VCaP (cell line): ENCODE data around the gene TRPT1.

Experiments used
- H3K27ac ChIP-seq: fragments of 450-650 bp; 2 replicates; pipeline ENCODE4 v1.5.1; 2017
- TF ChIP-seq, protein P1 (sequence below): fragments of 450-650 bp; conservative IDR thresholded peaks from 2 replicates; pipeline ENCODE4 v1.5.1; 2017; ENCODE audit warnings: mild to moderate bottlenecking, moderate library complexity

The TRPT1 gene

DNA sequence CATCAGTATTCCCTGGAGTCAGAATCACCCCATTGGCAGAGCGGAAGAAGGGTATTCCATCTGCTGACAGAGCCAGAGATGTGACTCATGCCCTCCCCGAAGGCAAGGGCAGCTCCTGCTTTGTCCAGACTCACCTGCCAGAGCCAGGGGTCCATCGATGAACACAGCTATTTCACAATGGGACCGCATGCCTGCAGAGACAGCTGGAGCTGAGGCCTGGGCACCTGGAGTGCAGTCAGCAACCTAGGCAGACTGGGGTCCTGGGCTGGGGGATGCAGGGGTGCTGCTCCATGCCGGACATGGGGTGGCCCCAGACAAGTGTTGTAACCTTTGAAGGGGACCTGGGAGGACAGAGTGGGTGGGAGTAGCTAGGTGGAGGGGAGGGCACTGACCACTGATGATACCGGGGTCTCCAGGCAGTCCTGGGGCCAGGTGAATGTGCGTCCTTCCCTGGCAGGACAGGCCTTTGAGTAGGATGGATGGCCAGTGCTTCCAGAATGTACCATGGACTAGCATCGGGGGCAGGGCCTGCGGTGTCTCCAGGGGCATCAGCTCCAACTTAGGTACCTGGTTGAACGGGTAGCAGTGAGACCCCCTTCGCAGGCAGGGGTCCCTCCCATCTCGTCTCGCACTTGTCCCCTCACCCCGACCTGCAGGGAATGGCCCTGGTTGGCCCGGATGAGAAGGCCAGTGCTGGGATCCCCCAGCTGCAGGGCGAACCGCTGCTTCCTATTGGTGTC is 1.7 kb downstream of the TRPT1 start:
- peak overlapping the region; percentile 94 for H3K27ac ChIP-seq
- TF ChIP-seq, protein P1, sequence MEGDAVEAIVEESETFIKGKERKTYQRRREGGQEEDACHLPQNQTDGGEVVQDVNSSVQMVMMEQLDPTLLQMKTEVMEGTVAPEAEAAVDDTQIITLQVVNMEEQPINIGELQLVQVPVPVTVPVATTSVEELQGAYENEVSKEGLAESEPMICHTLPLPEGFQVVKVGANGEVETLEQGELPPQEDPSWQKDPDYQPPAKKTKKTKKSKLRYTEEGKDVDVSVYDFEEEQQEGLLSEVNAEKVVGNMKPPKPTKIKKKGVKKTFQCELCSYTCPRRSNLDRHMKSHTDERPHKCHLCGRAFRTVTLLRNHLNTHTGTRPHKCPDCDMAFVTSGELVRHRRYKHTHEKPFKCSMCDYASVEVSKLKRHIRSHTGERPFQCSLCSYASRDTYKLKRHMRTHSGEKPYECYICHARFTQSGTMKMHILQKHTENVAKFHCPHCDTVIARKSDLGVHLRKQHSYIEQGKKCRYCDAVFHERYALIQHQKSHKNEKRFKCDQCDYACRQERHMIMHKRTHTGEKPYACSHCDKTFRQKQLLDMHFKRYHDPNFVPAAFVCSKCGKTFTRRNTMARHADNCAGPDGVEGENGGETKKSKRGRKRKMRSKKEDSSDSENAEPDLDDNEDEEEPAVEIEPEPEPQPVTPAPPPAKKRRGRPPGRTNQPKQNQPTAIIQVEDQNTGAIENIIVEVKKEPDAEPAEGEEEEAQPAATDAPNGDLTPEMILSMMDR, result no peak

DNA sequence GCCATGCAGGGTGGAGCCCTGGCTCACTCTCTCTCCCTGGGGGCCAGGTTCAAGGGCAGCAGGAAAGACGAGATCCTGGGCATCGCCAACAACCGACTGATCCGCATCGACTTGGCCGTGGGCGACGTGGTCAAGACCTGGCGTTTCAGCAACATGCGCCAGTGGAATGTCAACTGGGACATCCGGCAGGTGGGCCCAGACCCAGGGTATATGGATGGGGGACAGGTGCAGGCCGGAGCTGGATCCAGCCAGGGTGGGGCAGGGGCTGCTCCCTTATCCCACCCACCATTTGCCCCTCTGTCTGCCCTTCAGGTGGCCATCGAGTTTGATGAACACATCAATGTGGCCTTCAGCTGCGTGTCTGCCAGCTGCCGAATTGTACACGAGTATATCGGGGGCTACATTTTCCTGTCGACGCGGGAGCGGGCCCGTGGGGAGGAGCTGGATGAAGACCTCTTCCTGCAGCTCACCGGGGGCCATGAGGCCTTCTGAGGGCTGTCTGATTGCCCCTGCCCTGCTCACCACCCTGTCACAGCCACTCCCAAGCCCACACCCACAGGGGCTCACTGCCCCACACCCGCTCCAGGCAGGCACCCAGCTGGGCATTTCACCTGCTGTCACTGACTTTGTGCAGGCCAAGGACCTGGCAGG is 2.9 kb downstream of the TRPT1 start:
- TF ChIP-seq, protein P1, result no peak
- H3K27ac ChIP-seq, result peak overlapping the region; percentile 94

DNA sequence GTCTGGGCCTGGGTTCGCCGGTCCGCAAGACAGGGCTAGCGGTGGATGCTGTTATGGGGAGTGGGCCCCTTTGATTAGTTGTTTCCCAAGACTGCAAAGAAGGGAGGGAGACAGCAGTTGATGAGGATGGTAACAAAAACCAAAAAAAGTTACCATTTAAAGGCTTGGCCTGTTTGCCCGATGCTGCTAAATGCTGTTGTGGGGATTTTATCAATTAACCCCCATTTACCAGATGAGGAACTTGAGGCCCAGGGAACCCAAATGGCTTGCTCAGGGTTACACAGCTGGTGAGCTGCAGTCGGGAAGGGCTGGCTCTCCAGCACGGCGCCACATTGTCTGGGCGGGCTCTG is 3.4 kb downstream of the TRPT1 start:
- TF ChIP-seq, protein P1, result no peak
- peak overlapping the region; percentile 94 for H3K27ac ChIP-seq

DNA sequence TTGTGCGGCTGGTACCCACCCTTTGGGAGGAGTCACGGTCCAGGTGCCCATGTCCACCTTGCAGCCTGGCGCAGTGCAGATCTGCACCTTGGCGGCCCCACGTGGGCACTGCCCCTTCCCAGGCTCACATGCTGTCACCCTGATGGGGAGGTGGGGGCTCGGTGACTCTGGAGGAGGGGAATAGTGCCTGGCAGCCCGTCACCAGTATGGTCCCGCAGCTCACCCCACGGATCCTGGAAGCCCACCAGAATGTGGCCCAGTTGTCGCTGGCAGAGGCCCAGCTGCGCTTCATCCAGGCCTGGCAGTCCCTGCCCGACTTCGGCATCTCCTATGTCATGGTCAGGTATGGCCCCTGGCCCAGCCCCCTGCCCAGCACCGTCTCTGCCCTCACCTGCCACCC is 5.2 kb downstream of the TRPT1 start:
- peak overlapping the region; percentile 80 for H3K27ac ChIP-seq
- TF ChIP-seq, protein P1, result no peak

DNA sequence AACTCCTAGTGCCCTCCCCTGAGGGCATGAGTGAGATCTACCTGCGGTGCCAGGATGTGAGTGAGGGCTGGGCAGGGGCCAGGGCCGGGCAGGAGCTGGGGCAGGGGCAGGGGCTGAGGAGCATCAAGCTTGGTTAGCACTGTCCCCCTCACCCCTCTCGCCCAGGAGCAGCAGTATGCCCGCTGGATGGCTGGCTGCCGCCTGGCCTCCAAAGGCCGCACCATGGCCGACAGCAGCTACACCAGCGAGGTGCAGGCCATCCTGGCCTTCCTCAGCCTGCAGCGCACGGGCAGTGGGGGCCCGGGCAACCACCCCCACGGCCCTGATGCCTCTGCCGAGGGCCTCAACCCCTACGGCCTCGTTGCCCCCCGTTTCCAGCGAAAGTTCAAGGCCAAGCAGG is 5.7 kb downstream of the TRPT1 start:
- TF ChIP-seq, protein P1, result no peak
- H3K27ac ChIP-seq, result peak overlapping the region; percentile 80

DNA sequence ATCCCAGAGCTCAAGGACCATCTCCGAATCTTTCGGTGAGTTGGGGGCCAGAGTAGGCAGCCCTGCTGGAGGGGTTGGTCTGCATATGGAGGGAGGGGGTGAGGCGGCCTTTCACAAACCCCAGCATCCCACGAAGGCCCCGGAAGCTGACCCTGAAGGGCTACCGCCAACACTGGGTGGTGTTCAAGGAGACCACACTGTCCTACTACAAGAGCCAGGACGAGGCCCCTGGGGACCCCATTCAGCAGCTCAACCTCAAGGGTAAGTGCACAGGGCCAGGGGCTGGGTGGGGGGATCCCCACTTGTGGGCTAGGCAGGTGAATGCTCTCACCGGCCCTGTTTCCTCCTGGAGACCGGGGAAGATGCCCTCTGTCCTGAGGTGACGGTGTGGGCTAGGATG is 6.2 kb downstream of the TRPT1 start:
- TF ChIP-seq, protein P1, result no peak
- H3K27ac ChIP-seq, result peak overlapping the region; percentile 80

DNA sequence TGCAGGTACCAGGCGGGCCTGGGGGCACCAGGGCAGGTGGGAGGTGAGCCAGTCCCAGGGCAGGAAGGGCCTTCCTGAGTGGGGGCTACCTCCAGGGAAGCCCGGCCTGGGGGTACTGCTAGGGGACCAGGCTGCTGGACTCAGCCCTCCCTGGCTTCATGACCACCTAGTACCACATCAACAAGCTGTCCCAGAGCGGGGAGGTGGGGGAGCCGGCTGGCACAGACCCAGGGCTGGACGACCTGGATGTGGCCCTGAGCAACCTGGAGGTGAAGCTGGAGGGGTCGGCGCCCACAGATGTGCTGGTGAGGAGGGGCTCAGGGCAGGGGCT is 6.7 kb downstream of the TRPT1 start:
- TF ChIP-seq, protein P1, result no peak
- H3K27ac ChIP-seq, result peak overlapping the region; percentile 80
